Neural cell (in vitro differentiated cells): ENCODE measurements around the gene TMEM132C. TPM values are rescaled to one million over a fixed set of nuclear protein-coding genes. Genes with fewer than 3 reads are reported as not detected.

Source experiments
- H2AFZ ChIP-seq: fragments of 200-600, 300-800 bp; sonication (generic), shearing (Covaris generic); 2 replicates; pipeline ENCODE4 v1.6.0; 2014; ENCODE audit warnings: low read depth, mild to moderate bottlenecking, antibody characterized with exemption, low read length, moderate library complexity
- H3F3A ChIP-seq: fragments of 200-600 bp; shearing (Covaris generic); 2 replicates; pipeline ENCODE4 v1.6.1; 2016; ENCODE audit warnings: mild to moderate bottlenecking, moderate library complexity, mixed read lengths, antibody characterized with exemption, low read length; ENCODE audit not compliant: insufficient read depth, poor library complexity, severe bottlenecking
- H3K27ac ChIP-seq: fragments of 200-600, 300-800 bp; sonication (generic), shearing (Covaris generic); 2 replicates; pipeline ENCODE4 v1.5.1; 2014; ENCODE audit warnings: mild to moderate bottlenecking, low read length, moderate library complexity
- H3K27me3 ChIP-seq: fragments of 300-800, 200-600 bp; sonication (generic), shearing (Covaris generic); 2 replicates; pipeline ENCODE4 v1.6.0; 2014; ENCODE audit warnings: mild to moderate bottlenecking, low read depth, low read length, moderate library complexity; ENCODE audit not compliant: insufficient read depth
- H3K36me3 ChIP-seq: fragments of 300-800, 200-600 bp; sonication (generic), shearing (Covaris generic); 2 replicates; pipeline ENCODE4 v1.5.1; 2014; ENCODE audit warnings: mild to moderate bottlenecking, antibody characterized with exemption, low read length, moderate library complexity; ENCODE audit not compliant: insufficient read depth
- H3K4me2 ChIP-seq: fragments of 300-800, 200-600 bp; sonication (generic), shearing (Covaris generic); 2 replicates; pipeline ENCODE4 v1.6.0; 2014; ENCODE audit warnings: mild to moderate bottlenecking, low read length
- H3K4me3 ChIP-seq: fragments of 300-800, 200-600 bp; sonication (generic), shearing (Covaris generic); 2 replicates; pipeline ENCODE4 v1.5.1; 2014; ENCODE audit warnings: mild to moderate bottlenecking, low read length, moderate library complexity
- H3K79me2 ChIP-seq: fragments of 200-600 bp; shearing (Covaris generic); replicated peaks from 2 replicates; pipeline ENCODE4 v1.6.0; 2014; ENCODE audit warnings: mild to moderate bottlenecking, low read length, moderate library complexity; ENCODE audit not compliant: insufficient read depth
- H3K9ac ChIP-seq: fragments of 300-800, 200-600 bp; sonication (generic), shearing (Covaris generic); 2 replicates; pipeline ENCODE4 v1.6.1; 2016; ENCODE audit warnings: mild to moderate bottlenecking, low read length, mixed read lengths
- H3K9me2 ChIP-seq: fragments of 200-600 bp; shearing (Covaris generic); 2 replicates; pipeline ENCODE4 v1.6.1; 2016; ENCODE audit warnings: mild to moderate bottlenecking, low read length, mixed read lengths; ENCODE audit not compliant: insufficient read depth
- H3K9me3 ChIP-seq: fragments of 200-600, 300-800 bp; sonication (generic), shearing (Covaris generic); 2 replicates; pipeline ENCODE4 v1.6.1; 2016; ENCODE audit warnings: mild to moderate bottlenecking, mixed run types, low read length, moderate library complexity, mixed read lengths
- H4K20me1 ChIP-seq: fragments of 200-600 bp; shearing (Covaris generic); 2 replicates; pipeline ENCODE4 v1.6.1; 2016; ENCODE audit warnings: mild to moderate bottlenecking, mixed run types; ENCODE audit not compliant: insufficient read depth
- CTCF ChIP-seq: fragments of 450-650 bp; IDR thresholded peaks from 2 replicates; pipeline ENCODE4 v1.5.1; 2014; ENCODE audit warnings: antibody characterized with exemption, mild to moderate bottlenecking, moderate library complexity; ENCODE audit not compliant: poor library complexity, severe bottlenecking
- EP300 ChIP-seq: fragments of 450-650 bp; conservative IDR thresholded peaks from 2 replicates; pipeline ENCODE4 v1.6.1; 2014; ENCODE audit warnings: antibody characterized with exemption, mild to moderate bottlenecking, moderate library complexity; ENCODE audit not compliant: poor library complexity, severe bottlenecking
- EZH2 ChIP-seq: fragments of 200-600, 300-800 bp; shearing (Covaris generic), sonication (generic); IDR thresholded peaks from 2 replicates; pipeline ENCODE4 v1.6.1; 2014; ENCODE audit warnings: antibody characterized with exemption, low read length, borderline replicate concordance, mild to moderate bottlenecking; ENCODE audit not compliant: insufficient read depth, poor library complexity, severe bottlenecking
- MXI1 ChIP-seq: fragments of 450-650 bp; conservative IDR thresholded peaks from 2 replicates; pipeline ENCODE4 v1.6.1; 2014; ENCODE audit warnings: antibody characterized with exemption, mild to moderate bottlenecking; ENCODE audit not compliant: poor library complexity, severe bottlenecking
- POLR2AphosphoS5 ChIP-seq: IDR thresholded peaks from 2 replicates; pipeline ENCODE4 v1.6.1; 2012
- RAD21 ChIP-seq: fragments of 450-650 bp; conservative IDR thresholded peaks from 2 replicates; pipeline ENCODE4 v1.6.1; 2014; ENCODE audit warnings: antibody characterized with exemption, mild to moderate bottlenecking, moderate library complexity
- REST ChIP-seq: IDR thresholded peaks from 2 replicates; pipeline ENCODE4 v1.6.1; 2012; ENCODE audit warnings: borderline replicate concordance
- SMC3 ChIP-seq: fragments of 450-650 bp; conservative IDR thresholded peaks from 2 replicates; pipeline ENCODE4 v1.6.1; 2014; ENCODE audit warnings: antibody characterized with exemption, mild to moderate bottlenecking, moderate library complexity; ENCODE audit not compliant: poor library complexity
- TAF1 ChIP-seq: IDR thresholded peaks from 2 replicates; pipeline ENCODE4 v1.6.1; 2012; ENCODE audit warnings: low read depth
- polyA plus RNA-seq: library from polyadenylated mRNA; depleted of rRNA; stranded (reverse); fragments of >200 nt; gene quantifications from 2 replicates; pipeline ENCODE4 v1.2.3, GENCODE V29; 2014

Gene TMEM132C
- polyA plus RNA-seq, 1 donor from 2014 or later: 0.06 TPM

DNA sequence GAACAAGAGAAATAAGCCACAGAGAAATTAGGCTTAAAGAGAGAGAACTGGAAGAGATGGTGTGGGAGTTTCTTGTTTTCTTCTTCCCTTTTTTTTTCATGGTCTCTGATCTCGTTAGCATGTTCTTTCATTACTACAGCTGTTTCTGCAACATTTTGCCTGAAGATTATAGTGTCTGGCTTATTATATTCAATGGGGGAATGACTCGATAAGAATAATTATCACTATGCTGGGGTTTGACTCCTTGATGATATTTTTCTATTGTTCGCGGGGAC, 70.0 kb downstream of the TMEM132C start:
- H3K9me2 ChIP-seq: no peaks in the 10 kb centered on the region
- TF ChIP-seq EZH2: no peak
- H3K27ac ChIP-seq: no peak overlapping the region
- H2AFZ ChIP-seq: no peak overlapping the region
- H3K4me2 ChIP-seq: no peak overlapping the region
- peaks cover 37% of the 10 kb centered on the region for H3K27me3 ChIP-seq
- H3K9ac ChIP-seq: no peak overlapping the region
- H3K79me2 ChIP-seq: no peaks in the 10 kb centered on the region
- no peaks in the 10 kb centered on the region for H3F3A ChIP-seq
- no peak overlapping the region for H3K4me3 ChIP-seq
- H3K36me3 ChIP-seq: no peaks in the 10 kb centered on the region
- no peaks in the 10 kb centered on the region for H3K9me3 ChIP-seq
- no peaks in the 10 kb centered on the region for H4K20me1 ChIP-seq

DNA sequence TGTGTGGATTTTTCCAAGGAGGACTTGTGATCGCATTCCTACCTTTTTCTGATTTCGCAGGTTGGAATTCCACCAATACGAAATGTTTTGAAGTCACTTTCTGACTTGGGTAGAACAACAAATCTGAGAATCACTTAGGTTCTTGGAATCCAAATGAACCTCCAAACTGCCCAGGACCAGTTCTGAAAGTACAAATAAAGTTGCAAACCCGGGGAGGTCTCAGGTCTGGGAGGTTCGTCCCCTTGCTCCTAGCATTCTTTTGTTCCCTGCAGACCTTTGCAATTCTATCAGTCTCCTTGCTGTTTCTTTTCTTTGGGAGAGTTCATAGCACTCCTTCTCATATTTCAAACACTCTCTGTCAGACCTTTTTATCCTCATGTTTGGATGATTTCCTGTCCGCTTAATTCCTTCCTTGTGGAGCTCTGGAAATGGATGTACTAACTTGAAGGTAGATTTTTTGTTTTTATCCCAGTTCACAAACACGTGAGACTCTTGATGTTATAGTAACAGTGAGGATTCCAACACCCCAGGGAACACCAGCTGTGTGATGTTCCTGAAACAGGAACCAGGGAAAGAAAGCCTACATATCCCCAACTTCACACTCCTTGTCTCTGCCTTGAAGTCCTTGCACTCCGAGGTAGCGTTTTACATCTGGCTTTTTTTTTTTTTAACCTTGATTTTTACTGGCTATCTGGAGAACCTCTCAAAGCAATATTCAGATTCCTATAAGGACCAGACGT, 70.6 kb downstream of the TMEM132C start:
- Histone ChIP-seq H3K36me3 (no peaks in the 10 kb centered on the region), H2AFZ (no peak overlapping the region), H4K20me1 (no peaks in the 10 kb centered on the region), H3K27me3 (peaks cover 37% of the 10 kb centered on the region), H3K4me2 (no peak overlapping the region), H3K4me3 (no peak overlapping the region), H3F3A (no peaks in the 10 kb centered on the region), H3K9me2 (no peaks in the 10 kb centered on the region), H3K9ac (no peak overlapping the region), H3K9me3 (no peaks in the 10 kb centered on the region), H3K27ac (no peak overlapping the region), H3K79me2 (no peaks in the 10 kb centered on the region)
- TF ChIP-seq REST (no peak), MXI1 (no peak), POLR2AphosphoS5 (no peak), EP300 (no peak), CTCF (no peak), TAF1 (no peak), RAD21 (no peak), SMC3 (no peak), EZH2 (no peak)
